HG02642 (cell line): ENCODE data around the gene ELP1.
"Not testable (repeated sequence)": the region's sequence is repeated elsewhere in the genome, so short reads cannot be mapped to it uniquely, and the experiment has no call there.

Experiments used
- ATAC-seq: cut with Tn5 transposase; IDR thresholded peaks from one replicate; pipeline ENCODE4 v1.9.1; 2021; ENCODE audit warnings: mild to moderate bottlenecking; ENCODE audit not compliant: unreplicated experiment, poor library complexity

The ELP1 gene

DNA sequence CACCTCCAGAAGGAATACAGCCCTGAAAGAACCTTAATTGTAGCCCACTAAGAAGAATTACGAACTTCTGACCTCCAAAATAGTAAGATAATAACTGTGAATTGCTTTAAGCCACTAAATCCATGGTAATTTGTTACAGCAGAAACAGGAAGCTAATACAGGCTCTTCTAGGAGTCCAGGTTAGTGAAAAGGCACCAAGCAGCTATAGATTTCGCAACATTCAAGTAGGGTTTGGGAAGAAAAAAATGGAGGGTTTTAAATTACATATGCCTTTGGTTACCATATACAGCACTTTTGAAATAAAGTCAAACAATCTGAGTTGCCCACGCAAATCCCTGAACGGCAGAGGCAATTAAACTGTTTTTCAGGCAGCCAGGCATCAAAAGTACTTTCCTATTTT is 73.6 kb downstream of the ELP1 start:
- ATAC-seq = no peak

DNA sequence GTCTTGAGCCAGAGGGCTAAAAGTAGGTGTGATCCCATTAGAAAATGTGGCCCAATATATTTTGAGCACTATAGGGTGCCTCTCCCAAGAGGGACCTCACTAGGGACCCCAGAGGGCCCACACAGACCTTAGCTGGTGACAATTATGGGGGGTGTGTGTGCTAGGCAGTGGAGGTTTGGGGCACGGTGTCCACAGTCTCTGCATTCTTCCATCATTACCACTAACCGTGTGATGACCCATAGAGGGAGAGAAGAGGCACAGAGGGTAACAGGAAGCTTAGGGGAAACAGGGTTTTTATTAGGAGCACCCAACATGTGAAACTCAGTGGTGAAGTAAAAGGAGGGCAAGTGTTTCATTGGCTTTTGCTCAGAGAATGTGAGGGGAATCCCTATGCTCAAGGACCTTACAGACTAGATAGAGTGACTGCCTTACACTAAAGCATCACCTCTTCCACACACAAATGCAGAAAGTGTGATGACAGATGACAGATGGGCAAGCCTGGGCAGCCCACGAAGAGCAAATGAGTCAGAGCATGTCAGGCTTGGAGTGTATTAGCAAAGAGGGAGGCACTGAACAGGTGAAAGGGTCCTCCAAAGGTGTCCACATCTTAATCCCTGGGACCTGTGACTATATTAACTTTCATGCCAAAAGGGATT is 74.3 kb downstream of the ELP1 start:
- ATAC-seq = no peak

DNA sequence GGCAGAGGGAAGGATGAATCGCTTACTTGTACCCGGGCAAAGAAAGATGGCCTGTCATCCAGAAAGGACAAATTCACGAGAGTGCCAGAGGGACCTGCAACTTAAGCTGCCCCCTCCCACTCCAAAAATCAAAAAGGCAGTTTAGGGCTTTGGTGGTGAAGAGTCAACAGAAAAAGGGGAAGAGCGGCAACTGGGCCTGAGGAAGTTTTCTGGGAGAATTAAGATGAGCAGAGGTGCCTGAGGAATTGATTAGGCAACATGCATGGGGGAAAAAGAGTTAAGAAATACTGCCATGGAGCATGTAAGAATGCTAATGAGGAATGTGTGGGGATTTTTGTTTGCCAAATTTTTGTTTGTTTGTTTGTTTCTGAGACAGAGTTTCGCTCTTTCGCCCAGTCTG is 76.4 kb downstream of the ELP1 start:
- no peak for ATAC-seq

DNA sequence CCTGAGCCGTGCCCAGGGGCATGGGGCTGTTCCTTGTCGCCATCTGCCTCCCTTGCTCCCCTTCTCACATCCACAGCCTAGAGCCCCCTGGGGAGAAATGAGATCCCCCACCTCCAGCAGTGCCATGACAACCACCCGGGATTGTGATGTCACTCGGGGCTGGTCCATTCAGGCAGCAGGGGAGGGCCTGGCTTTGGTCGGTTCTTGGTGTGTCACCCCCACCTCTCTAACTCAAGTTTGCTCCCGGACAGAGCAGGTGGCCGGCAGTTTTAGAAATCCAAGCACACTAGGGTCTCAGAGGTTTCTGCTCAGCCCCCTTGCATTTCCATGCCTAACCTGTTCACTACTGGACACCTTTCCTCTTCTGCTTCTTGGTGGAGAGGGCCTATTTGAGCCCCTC is 78.0 kb downstream of the ELP1 start, which contains the start of gene ACTL7B:
ACTL7B (minus strand) TSS at position 99 of the 400 bp plus-strand sequence; CDS start at position 43, 56 bp downstream.
- ATAC-seq = no peak

DNA sequence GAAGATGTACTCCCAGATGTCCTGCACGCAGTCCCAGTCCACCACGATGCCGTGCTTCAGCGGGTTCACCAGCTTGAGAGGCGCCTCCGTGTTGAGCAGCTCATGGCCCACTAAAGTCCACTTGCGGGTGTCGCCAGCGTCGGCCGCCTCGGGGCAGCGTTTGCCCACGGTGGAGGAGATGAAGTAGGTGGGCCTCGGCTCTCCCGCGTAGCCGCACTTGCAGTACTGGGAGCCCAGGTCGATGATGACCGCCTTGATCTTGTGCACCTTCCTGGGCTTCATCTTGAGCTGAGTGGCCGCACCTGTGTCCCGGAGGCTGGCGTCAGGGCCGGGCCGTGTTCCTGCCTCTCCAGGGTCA is 78.4 kb downstream of the ELP1 start:
- ATAC-seq = no peak

DNA sequence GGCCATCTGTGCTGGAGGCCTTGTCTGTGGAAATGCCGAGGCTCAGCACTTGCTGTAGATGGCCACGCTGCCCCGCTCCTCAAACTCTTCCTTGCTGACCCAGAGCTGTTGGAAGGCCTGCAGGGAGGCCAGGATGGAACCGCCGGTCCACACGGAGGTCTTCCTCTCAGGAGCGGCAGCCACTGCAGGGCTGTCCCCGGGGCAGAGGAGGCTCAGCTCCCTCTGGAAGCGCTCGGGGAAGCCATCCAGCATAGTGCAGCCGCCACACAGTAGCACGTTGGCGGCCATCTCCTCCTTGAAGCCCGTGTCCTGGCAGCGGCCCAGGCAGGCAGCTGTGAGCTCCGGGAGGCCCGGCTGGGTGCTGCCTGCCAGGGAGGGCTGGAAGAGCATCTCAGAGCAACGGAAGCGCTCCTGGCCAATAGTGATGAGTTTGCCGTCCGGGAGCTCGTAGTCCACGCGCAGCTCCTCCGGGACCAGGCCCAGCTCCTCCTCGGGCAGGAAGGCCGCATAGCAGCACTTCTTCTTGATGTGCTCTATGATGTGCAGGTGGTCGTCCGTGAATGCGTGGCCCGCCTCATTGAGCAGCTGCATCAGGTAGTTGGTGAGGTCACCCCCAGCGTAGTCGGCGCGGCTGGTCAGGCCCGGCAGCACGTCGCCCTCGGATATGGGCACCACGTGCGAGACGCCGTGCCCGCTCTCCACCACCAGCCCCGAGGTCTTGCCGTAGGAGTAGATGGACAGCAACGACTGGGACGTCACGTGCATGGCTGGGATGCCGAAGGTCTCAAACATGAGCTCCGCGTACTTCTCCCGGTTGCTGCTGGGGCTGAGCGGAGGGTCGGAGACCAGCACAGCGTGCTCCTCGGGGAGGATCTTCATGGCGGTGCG is 79.0 kb downstream of the ELP1 start:
- no peak for ATAC-seq

DNA sequence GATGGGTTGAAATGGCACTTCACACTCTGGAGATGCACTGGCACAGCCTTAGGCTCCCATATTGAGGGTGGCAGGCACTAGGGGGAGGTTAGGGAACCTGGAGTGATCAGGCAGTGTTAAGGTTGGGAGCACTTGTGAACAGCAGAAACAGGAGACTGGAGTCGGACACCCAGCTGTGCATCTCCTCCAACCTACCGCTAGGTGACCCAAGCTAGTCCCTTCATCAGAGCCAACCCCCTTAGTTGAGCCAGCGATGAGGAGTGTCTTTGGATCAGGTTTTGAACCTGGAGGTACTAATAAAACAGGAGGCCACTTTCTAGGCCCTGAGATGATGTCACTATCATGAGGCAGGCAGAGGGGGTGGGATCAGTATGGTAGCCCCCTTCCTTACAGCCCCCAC is 79.8 kb downstream of the ELP1 start:
- ATAC-seq = no peak

DNA sequence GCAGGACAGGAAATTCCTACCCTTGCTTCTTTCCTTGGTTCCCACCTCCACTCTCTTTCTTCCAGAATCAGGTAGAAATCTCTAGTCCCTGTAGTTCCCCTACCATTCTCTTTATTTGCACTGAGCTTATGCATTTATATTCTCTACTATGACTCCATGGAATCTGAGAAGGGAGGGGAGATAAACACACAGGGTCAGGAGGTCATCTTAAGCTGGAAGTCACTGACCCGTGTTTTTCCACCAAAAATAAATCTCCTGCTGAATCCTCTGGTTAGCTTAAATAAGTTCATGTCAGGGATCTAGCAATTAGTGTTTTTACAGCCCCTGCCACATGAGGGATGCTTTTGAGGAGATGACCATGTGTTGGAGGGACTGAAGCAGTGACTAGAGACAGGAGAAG is 81.8 kb downstream of the ELP1 start:
- ATAC-seq = no peak

DNA sequence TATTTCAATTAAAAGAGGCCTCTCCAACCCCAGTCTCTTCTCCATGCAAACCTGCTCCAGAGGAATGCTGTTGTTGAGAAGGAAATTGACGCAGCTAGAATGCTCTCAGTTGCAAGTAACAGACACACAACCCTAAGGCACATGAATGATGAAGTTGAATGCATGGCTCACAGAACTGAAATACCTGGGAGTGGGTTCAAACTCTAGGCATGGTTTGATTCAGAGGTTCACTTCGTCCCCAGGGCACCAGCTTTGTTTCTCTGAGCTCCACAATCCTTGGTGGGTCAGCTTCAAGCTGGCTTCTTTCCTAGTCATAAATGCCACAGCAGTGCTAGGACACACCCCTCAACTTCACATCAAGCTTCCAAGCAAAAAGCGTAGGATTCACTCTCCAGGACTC is 82.8 kb downstream of the ELP1 start:
- ATAC-seq = no peak

DNA sequence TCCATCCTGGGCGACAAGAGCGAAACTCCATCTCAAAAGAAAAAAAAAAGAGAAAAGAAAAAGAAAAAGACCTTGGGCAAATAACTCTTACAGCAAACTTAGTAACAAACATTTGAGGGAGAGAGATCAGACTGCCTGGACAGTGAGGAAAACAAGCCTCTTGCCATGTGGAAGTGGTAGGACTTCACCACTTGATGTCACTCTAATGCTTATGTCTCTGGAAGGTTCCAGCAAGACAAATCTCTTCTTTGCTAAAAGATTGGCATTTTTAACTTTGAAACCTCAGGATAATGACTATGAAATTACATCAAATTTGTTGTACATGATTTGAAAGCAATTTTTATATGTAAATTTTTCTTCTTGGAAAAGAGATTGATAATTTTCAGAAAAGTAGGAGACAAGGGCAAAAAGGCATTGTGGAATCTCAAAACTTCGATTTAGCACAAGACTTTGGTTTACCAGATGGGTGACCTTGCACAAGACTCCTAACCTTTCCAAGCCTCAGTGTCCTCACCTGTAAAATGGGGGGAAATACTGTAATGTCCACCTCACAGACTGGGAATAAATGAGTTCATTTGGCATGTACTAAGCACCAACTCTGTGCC is 83.5 kb downstream of the ELP1 start:
- ATAC-seq = no peak

DNA sequence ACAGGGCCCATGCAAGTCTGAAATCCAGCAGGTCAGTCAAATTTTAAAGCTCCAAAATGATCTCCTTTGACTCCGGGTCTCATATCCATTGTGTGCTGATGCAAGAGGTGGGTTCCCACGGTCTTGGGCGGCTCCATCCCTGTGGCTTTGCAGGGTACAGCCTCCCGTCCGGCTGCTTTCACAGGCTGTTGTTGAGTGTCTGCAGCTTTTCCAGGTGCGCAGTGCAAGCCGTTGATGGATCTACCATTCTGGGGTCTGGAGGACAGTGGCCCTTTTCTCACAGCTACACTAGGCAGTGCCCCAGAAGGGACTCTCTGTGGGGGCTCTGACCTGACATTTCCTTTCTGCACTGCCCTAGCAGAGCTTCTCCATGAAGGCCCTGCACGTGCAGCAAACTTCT is 85.6 kb downstream of the ELP1 start:
- not testable (repeated sequence) for ATAC-seq

DNA sequence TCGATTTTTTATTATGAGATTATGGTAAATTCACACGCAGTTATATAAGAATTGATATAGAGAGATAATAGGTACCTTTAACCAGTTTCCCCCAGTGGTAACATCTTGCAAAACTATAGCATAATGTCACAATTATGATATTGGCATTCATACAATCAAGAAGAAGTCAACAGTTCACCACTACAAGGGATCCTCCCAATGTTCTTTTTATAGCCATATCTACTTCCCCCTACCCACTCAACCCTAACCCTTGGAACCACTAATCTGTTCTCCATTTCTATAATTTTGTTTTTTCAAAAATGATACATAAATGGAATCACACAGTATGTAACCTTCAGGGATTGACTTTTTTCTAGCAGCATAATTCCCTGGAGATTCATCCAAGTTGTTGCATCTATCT is 88.0 kb downstream of the ELP1 start:
- ATAC-seq = no peak

DNA sequence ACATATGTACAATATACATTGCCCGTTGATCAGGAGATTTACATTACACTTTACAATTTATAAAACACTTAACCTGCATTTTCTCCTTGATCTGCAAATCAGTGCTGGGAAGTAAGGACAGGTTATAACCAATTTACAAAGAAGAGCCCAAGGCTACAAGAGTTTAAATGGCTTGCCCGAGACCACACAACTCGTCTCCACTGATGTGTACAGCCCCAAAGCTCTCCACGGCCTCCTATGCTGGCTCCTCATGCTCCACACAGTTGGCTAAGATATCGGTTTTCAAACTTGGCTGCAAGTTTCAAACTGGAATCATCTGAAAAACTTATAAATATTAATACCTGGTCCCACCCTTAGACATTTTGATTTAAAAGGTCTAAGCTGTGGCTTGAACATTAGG is 88.4 kb downstream of the ELP1 start:
- ATAC-seq = no peak

DNA sequence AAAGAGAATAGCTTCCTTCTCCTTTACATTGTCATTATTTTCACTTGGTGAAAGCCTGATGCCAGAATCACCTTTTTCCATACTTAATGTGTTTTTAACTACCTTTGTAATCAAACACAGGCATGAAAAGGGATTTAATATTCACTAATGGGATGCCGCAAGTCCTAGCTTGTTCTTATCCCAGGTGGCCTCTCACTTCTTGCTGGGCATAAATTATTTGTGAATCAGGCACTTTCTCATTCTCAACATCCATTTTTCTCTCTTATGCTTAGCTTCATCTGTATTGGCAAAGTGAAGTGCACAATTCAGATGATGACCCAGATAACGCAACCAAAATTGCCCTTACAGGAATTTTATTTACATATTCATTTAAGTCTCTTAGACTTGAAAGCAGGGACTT is 89.1 kb downstream of the ELP1 start:
- no peak for ATAC-seq

DNA sequence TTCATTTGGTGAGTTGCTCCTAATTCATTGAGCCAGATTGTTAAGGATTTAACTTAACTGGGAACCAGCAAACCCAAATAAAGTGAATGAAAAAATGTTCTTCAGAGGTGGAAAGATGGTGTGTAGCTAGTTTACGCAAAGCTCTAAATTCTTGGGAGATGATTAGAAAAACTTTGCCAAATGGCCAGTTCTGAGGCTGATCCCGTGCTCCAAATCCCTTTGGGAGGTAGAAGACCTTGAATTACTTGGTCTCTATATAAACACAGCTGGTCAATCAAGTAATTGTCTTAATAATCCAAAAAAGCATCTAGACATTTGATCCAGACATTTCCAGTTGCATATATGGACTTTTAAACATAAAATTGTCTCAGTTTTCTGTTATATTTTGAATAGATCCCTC is 89.5 kb downstream of the ELP1 start:
- ATAC-seq = no peak

DNA sequence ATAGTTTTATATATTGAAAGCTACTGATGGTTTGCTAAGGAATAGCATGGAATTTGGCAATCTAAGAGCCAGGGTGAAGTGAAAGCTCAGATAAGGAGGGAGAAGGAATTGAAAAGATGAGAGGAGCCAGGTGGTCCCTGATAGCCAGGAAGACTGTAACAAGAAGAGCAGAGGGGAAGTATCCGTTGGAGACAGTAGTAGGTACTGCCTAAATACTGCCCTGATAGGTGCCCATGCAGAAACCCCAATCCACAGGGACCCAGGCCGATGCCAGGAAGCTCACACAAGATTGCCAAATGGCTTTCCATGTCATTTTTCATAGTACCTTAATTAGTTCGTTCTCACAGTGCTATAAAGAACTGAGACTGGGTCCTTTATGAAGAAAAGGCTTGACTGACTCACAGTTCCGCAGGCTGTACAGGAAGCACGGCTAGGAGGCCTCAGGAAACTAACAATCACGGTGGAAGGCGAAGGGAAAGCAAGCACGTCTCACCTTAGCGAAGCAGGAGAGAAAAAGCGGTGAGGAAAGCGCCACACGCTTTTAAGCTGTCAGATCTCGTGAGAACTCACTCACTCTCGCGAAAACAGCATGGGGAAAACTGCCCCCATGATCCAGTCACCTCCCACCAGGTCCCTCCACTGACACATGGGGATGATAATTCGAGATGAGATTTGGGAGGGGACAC is 91.2 kb downstream of the ELP1 start:
- ATAC-seq = no peak

DNA sequence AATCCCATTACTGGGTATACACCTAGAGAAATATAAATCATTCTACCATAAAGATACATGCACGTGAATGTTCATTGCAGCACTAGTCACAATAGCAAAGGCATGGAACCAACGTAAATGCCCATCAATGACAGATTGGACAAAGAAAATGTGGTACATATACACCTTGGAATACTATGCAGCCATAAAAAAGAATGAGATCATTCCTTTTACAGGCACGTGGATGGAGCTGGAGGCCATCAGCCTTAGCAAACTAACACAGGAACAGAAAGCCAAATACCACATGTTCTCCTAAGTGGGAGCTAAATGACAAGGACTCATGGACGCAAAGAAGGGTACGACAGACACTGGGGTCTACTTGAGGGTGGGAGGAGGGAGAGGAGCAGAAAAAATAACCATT is 94.4 kb downstream of the ELP1 start:
- ATAC-seq = not testable (repeated sequence)

DNA sequence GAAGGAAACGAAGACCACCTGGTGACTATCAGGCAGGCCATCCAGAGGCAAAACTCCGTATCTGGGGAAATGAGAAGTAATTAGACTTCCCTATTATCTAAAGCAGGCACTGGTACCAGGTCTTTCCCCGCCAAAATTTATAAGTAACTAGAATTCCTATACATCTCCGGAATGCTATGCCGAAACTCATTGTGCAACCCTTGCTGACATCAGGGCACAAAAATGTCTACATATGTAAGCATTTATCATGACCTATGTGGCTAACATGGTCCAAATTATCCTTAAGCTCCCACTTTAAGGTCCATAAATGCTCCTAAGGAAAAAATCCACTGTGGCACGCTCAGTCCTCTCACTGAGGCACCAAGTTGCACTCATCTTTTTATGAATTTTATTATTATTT is 95.9 kb downstream of the ELP1 start:
- ATAC-seq = no peak

DNA sequence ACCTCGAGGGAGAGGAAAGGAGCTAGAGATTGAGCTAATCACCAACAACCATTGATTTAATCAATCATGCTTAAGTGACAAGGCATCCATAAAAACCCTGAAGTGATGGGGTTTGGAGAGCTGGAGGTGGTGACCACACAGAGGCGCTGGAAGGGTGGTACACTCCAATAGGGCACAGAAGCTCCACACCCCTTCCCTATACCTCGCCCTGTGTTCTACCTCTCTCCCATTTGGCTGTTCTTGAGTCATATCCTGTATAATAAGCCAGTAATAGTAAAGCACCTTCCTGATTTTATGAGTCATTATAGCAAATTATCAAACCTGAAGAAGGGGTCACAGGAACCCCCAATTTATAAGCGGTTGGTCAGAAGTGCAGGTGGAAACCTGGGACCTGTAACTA is 96.4 kb downstream of the ELP1 start:
- ATAC-seq = no peak

DNA sequence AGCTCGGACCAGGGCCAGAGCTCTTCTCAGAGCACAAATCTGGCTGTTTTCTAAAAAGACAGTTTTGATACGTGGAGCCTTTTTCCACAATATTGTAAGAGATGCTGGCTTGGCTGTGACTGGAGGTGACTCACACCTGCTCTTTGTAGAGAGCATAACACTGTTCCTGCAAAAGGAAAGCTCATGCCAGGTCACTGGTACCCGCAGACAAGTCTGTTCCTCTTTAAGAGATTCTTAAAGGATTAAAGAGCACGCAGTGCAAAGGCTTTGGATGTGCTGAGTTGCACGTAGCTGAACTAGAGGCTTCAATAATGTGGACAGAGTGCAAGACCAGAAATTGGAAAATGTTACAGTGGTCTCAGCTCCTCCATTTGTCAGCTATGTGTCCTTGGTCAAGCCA is 97.1 kb downstream of the ELP1 start:
- ATAC-seq = no peak

DNA sequence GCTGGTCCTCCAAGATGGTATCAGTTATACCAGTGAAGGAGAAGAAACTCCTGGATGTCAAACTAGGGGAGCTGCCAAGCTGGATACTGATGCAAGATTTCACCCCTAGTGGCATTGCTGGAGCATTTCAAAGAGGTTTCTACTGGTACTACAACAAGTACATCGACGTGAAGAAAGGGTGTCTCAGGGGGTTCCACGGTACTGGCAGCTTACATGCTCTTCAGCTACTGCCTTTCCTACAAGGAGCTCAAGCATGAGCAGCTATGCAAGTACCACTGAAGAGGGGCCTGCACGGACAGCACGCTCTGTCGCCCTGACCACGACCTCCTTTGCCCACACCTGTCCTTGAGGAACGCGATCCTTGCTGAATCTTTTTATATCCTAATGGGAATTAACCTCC is 97.6 kb downstream of the ELP1 start:
- no peak for ATAC-seq
